ENCODE results near the gene AHR.

Gene AHR

GRCh38 chr7:17304926-17305325, 6.5 kb downstream of the AHR start:
- no peak for DNase-seq (ENCODE audit: low spot score)

GRCh38 chr7:17305387-17306171, 7.1 kb downstream of the AHR start:
- DNase-seq (ENCODE audit: low spot score), result no peak

- no peak for DNase-seq (ENCODE audit: low spot score)
Measured at GRCh38 chr7:17307000-17307399, 8.5 kb downstream of the AHR start.

GRCh38 chr7:17307558-17307957, 9.1 kb downstream of the AHR start:
- no peak for DNase-seq (ENCODE audit: low spot score)

GRCh38 chr7:17307969-17308648, 9.7 kb downstream of the AHR start:
- no peak for DNase-seq (ENCODE audit: low spot score)

DNA sequence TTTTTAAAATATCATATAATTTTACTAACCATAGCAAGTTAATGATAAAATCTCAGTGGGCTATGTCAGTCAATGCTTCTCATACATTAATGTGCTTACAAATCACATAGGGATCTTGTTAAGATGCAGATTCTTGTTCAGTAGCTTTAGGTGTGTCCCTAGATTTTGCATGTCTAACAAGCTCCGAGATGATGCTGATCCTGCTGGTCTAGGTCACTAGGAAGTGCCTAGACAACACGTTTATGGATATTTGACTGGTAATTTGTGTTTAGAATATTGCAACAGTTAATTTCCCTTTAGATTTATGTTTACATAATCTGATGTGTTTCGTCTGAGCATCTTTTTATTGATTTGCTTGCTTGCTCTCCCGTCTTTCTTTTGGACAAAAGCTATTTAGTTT, 12.7 kb downstream of the AHR start:
- no peak for DNase-seq (ENCODE audit: low spot score)

DNA sequence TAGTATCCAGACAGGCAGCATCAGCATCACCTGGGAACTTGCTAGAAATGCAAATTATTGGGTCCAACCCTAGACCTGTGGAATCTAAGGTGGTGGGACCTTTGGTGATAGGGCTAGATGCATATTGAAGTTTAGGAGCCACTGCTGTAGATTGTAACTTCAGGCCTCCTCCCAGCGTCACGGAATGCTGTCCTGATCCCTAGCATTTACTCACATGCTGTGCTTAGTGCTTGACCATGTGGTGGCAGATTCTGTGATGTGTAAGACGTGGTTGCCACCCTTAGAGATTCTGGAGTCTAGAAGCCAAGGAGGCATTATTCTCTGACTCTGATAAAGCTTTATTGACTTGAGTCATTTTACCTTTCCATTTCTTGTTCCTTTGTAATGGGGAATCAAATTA, 13.5 kb downstream of the AHR start:
- no peak for DNase-seq (ENCODE audit: low spot score)

- DNase-seq (ENCODE audit: low spot score), result no peak
Measured at GRCh38 chr7:17312641-17313040, 14.2 kb downstream of the AHR start.

DNA sequence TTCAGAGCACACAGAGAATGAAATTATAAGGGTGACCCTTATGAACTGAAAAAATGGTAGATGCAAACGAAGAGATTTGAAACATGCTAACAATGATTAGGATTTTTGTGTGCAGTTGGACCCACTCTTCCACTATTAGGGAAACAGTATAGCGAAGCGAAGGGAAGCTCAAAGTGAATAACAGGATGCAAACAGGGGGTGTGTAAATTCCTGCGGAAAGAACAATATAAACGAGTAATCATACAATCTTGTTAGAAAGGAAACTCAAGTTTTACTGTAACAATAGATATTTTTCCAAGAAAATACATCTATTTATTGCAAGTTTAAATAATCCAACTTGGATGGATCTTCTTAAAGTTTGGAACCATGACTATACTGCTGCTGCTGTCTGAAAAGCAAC, 14.7 kb downstream of the AHR start:
- no peak for DNase-seq (ENCODE audit: low spot score)

GRCh38 chr7:17315974-17316373, 17.5 kb downstream of the AHR start:
- DNase-seq (ENCODE audit: low spot score), result no peak

GRCh38 chr7:17318146-17318545, 19.7 kb downstream of the AHR start:
- no peak for DNase-seq (ENCODE audit: low spot score)

DNA sequence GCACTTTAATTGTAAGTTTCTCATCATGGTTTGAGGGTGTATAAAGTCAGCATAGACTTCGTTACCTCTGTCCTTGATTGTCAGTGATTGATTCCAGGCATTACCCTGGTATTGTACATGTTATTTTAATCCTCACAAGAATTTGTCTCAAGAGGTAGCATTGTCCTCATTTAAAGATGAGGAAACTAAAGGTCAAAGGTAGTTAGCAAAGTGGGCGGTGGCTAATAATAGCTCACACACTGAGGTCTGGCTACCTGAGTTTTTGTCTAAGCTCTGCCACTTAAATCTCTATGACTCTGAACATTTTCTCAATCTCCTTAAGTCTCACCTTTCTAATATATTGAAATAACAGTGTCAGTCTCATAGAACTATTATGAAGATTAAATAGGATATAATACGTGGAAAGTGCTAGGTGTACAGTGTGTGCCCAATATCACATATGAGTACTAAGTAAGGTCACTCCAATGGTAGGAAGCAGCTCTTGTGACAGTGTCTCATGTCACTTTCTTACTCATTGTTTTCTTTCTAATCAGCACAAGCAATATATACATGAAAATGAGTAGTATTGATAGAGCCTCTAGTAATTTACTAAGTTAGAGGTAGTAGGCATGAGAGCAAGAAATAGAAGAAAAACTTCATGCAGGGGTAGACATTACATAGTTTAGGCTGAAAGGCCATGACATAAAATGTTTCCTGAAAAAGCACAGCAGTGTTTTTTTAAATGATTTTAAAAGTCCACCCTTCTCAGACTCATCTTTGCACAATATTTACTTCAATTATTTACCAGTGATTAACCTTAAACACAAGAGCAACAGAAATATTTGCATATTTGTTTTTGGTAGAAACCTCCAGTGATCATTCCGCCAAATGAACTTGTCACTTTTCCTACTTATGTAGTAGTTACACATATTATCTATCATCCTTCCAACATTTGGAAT, 21.0 kb downstream of the AHR start:
- no peak for DNase-seq (ENCODE audit: low spot score)

DNA sequence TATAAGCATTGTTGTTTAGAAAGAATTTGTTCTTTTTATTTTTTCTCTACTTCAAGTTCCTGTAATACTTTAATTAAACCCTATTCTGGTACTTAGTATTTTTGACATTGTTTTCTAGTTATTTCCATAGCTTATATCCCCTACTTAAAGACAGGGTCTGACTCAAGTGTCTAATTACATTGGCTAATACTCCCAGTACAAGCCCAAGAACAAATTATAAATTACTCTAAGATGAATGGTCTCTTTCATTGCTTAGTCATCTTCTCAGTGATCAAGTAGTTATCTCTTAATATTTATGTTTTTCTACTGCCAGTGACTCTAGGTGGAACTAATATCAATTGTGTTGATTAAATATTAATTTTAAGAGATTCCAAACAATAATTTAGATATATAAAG, 21.6 kb downstream of the AHR start:
- no peak for DNase-seq (ENCODE audit: low spot score)

DNA sequence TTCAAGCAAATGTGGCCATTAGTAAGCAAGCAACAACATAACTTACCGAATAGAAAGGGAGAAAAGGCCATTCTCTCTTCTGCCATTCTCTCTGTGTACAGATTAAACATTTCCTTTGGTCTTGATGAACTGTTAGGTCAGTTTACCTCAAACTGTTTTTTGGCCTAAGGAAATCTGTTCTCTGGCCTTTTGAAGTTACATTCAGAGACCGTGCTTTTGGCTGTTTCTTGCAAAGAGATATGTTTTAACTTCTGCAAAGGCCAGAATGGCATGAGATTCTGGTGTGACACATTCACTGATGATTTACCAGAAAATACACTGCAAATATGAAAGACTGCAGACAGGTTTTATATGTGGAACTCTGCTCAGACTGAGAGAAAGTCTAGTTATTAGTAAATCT, 22.2 kb downstream of the AHR start:
- DNase-seq (ENCODE audit: low spot score), result no peak

- no peak for DNase-seq (ENCODE audit: low spot score)
Measured at GRCh38 chr7:17325364-17325763, 26.9 kb downstream of the AHR start.

DNA sequence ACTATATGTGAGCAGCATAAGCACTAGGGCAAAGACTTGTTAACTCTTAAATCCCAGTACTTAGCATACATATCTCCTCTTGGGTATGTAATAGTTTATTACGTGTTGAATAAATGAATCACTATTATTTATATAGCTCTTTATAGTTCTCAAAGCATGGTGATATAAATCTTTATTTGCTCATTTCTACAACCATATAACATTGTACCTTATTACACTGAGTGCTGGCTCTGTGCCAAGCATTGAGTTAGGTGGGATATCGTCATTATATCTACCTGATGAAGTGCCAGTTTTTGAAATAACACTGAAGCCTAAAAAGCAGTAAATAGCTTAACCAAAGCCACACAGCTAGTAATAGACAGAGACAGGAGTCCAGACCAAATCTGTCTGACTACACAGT, 27.9 kb downstream of the AHR start:
- no peak for DNase-seq (ENCODE audit: low spot score)

GRCh38 chr7:17328641-17329040, 30.2 kb downstream of the AHR start:
- no peak for DNase-seq (ENCODE audit: low spot score)

GRCh38 chr7:17329440-17329839, 31.0 kb downstream of the AHR start:
- no peak for DNase-seq (ENCODE audit: low spot score)

DNA sequence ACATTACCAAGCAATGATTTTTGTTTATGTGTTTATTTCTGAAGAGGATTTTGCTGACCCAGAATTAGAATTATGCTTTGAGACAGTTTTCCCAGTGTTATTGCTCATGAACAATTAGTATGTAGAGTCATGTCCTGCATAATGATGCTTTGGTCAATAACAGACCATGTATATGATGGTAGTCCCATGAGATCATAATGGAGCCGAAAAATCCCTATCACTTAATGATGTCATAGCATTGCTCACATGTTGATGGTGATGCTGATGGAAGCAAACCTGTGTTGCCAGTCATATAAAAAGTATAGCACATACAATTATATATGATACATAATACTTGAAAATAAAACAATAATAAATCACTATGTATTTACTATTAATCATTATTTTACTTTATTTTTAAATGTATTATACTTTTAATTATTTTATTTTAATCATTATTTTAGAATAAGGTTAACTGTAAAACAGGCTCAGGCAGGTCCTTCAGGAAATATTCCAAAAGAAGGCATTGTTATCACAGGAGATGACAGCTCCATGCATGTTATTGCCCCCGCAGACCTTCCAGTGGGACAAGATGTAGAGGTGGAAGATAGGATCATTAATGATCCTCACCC, 33.5 kb downstream of the AHR start:
- no peak for DNase-seq (ENCODE audit: low spot score)

DNA sequence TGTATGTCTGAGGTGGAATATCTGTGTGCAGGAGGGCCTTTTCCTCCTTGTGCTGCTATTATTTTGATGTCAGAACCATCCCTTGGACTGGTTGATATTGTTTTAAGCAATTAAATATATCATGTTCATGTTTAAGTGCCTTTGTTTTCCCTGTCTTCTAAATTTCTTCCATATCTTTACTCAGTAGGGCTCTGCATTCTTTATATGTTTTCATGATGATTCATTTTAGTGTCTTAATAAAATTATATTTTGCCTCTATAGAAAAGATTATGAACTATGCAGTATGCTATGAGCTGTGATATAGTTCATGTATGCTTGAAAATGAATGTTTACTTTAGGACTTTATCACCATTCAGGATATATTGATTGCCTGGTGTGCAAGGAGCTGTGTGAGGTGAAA, 34.8 kb downstream of the AHR start:
- no peak for DNase-seq (ENCODE audit: low spot score)

- DNase-seq (ENCODE audit: low spot score), result peak; percentile 33
Measured at GRCh38 chr7:17336168-17336567, 37.7 kb downstream of the AHR start.

DNA sequence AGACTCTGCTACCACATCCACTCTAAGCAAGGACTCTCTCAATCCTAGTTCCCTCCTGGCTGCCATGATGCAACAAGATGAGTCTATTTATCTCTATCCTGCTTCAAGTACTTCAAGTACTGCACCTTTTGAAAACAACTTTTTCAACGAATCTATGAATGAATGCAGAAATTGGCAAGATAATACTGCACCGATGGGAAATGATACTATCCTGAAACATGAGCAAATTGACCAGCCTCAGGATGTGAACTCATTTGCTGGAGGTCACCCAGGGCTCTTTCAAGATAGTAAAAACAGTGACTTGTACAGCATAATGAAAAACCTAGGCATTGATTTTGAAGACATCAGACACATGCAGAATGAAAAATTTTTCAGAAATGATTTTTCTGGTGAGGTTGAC, 40.7 kb downstream of the AHR start:
- DNase-seq (ENCODE audit: low spot score), result no peak
